IPS-NIHi11 (cell line): ENCODE data around the gene CFAP46.

Experiments
- DNase-seq: peaks from one replicate; pipeline ENCODE4 v3.0.0; 2012; ENCODE audit warnings: mixed read lengths, low spot score

CFAP46 gene

DNA sequence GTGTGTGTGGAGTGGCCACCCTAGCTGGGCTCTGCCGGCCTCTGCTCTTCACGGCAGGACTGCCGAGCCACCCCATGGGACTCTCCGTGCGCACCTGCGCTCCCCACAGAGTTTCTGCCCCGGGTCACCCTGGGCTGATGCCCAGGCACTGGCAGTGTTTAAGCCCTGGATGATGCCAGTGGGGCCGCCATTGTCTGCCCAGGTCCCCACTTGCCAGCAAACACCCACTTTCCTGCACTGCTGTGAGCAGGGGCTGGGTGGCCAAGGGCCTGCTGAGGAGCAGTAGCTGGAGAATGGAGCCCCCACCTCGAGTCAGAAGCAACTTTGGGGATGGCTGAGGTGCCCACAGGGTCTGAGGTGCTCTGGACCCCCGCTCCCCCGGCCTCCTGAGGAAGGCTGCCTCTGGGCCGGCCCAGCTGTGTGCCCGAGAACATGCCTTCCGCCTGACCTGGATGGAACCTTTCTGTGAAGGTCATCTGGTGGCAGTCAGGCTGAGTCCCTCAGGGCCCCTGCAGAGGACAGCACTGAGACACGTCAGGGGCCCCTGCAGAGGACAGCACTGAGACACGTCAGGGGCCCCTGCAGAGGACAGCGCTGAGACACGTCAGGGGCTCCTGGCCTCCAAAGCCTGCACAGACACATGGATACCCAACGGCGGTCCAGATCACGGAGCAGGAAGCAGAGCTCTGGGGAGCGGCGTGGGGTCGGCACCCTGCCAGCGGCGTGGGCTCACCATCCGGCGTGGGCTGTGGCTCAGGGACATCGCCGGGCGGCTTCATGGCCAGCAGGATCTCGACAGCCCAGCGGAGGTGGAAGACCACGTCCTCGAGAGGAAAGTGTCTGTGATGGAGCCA lies 62.0 kb downstream of the CFAP46 start:
- DNase-seq = no peak

DNA sequence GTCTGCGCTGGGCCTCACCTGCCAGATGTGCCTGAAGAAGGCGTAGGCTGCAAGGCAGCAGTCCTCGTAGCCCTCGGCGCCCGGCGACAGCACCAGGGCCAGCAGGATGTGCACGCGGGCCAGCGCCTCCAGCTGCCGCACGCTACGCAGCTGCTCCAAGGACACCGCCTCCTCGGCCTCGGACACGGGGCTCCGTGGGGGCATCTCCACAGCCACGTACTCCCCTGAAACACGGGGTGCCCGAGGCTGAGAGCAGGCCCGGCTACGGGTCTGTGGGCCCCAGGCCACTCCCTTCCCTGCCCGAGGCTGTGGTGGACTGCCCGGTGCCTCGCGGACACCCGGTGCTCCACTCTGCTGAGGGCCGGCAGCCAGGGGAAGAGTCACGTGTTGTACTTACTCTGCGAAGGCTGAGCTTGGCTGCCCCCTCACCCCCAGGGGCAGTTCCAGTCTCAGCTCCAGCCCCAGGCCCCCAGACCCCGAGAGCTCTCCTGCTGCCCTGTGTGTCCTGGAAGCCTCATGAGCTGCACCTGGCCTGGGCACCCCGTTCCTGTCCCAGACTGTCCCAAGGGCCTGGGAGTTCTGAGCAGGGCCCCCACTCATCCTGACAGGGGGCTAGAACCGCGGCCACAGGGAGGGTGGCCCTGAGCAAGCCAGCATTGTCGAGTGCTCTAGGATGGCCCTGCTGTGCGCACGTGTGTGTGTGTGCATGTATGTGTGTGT lies 62.8 kb downstream of the CFAP46 start:
- DNase-seq = no peak

DNA sequence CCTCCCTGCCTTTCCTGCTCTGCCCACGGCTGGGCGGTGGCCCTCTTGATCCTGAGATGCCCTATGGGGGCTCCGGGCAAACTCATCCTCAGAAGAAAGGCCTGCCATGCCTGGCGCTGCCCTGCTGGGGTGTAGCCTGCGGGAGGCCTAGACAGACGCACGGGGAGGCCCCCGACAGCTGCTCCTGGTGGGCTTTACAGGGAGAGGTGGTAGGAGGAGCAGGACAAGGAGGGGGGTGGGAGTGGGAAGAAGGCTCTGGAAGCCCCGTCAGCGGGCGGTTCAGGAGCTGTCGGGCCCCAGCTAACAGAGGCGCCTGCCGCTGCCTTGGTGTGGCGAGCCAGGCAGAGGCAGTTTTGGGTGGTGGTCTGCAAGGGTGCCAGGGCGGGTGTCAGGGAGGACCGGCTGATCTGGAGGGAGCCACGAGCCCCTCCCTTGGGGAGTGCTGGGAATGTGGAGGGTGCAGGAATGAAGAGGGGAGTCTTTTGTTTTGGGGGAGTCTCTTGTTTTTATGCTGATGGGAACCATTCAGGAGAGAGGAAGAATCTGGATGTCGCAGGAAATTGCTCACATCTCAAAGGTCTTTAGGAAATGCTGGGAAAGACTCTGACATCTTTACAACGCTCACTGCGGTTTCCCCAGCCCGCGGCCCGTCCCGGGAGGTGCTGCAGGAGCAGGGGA lies 63.5 kb downstream of the CFAP46 start:
- no peak for DNase-seq

DNA sequence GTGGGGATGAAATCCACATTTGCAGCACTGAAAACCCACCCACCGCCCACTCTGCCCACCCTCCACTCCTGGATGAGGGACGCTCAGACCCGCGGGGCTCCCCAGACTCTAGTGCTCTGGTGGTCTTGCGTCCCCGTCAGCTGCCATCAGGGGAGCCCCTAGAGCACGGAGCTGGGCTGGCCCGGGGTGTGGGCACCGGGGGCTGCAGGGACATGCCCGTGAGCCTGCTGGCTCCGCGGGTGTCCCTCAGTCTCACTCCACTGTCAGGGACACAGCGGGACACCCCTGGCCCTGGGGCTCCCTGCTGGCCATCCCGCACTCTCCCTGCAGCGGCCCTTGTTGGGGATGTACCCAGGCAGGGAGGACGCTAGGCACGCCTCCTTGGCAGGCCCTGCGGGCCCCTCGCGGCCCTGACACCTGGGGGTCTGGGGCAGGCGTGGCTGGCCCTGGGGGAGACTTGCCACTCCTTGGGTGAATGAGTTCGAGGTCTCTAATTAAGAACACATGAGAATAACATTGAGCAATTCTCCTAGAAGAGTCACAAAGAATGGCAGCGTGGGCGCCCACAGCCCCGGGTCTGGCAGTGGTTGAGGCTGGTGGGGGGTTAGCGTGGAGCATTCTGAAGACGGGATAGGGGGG lies 64.2 kb downstream of the CFAP46 start:
- no peak for DNase-seq

DNA sequence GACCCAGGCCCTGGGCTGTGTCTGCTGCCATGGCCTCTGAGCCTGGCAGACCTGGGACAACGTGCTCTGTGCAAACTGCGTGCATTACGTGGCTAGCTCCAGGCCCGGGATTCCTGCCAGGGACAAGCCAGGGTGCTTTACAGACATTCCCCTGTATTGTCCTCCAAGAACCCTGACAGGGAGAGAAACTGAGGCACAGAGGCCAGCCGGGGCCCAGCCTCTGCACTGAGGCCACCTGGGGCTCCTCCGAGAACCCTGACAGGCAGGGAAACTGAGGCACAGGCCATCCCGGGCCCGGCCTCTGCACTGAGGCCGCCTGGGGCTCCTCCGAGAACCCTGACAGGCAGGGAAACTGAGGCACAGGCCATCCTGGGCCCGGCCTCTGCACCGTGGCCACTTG lies 64.9 kb downstream of the CFAP46 start:
- no peak for DNase-seq

DNA sequence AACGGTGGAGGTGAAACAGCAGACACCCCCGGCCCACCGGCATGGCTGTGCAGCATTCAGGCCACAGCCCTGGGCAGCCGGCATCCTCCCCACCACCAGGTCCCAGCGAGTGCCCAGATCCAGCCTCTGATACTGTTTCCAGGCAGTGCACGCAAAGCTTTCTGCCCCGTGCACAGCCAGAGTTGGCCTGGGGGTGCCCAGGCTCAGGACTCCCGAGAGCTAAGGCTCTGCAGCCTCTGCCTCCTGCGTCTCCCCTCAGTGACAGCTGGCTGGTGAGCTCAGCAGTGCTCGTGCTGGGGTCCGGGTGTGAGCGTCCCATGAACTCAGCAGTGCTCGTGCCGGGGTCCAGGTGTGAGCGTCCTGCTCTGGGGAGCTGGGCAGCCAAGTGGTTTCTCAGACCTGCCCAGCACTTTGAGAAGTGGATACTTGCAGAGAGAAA lies 65.4 kb downstream of the CFAP46 start:
- no peak for DNase-seq

DNA sequence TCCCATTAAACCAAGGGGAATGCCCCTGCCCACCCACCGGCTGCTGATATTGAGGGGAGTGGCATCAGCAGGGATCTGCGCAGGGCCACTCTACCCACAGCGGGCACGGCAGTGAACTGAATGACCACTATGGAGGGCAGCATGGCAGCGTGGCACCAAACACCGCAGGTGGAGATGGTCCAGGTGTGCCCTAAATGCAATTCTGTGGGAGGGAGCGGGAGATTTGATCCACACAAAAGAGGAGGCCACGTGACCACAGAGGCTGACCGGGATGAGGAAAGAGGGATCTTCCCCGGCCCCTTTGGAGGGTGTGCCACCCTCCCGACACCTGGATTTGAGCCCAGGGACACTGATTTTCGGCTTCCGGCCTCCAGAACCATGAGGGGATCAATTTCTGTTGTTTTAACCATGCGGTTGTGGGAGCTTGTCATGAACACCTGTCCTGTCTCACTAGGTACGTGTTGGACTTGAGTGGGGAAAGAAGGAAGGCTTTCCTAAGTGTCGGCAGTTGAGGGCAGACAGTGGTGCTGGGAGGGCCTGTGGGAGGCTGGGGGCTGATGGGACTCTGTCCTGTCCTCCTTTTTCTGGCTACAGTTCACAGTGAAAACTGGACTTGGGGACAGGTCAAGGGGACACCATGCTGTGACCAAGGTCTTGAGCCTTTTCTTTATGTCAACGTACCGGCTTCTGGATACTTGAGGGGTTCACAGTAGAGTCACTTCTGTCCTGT lies 66.1 kb downstream of the CFAP46 start:
- no peak for DNase-seq

DNA sequence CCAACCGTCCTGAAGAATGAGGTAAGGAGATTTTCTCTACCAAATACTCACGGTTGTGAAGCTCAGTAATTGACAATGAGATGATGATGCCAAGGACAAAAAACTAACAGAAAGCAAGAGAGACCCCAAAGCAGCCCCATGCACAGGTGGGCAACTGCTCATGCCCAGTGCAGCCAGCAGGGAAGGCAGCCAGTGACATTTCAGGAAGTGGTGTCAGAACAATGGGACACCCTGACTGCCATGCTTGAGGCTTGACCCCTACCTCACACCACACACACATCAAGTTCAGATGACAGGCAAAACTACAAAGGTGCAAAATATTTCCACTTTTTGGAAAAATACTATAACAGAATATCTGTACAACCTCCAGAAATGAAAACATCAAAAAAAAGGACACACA lies 66.9 kb downstream of the CFAP46 start:
- no peak for DNase-seq

DNA sequence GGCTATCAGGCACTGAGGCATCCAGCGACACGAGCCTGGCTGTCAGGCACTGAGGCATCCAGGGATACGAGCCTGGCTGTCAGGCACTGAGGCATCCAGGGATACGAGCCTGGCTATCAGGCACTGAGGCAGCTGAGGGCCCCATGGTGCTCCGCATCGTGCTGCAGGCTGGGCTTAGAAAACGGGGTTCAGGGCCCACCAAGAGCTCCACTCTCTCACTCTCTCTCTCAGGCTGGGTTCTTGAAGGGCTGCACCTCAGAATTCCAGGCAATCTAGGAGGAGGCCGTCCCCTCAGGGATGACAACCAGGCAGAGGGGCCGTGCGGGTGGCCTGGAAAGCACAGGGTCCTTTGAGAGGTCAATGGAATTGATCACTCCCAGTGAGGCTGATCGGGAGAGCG lies 69.0 kb downstream of the CFAP46 start:
- DNase-seq = no peak

DNA sequence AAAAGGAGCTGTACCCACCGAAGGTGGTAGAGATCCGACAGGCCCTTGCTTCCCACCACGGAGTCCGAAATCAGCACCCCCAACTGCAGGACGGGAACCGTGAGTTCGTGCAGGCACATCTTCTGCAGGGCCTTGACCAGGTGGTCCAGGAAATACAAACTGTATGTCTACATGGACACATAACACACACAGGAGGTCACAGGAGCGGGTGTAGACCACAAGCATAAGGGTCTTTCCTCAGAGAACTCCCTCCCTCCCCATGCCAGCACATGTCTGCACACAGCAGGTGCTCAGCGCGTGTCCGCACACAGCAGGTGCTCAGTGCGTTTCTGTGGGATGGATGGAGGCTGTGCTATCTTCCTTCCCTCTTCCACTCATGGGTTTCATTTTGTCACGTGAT lies 69.7 kb downstream of the CFAP46 start:
- DNase-seq = no peak

DNA sequence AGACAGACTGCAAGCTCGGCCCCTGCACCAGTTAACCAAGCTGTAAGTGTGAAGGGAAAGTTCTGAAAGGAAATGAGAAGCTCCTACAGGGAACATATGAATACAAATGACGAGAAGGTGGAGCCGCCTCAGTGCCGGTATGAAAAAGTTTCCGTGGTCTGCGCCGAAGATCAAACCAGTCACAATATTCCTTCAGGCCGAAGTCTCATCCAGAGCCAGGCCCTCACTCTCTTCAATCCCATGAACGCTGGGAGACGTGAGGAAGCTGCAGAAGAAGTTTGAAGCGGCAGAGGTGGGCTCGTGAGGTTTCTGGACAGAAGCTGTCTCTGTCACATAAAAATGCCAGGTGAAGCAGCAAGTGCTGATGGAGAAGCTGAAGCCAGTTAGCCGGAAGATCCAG lies 71.9 kb downstream of the CFAP46 start:
- no peak for DNase-seq

DNA sequence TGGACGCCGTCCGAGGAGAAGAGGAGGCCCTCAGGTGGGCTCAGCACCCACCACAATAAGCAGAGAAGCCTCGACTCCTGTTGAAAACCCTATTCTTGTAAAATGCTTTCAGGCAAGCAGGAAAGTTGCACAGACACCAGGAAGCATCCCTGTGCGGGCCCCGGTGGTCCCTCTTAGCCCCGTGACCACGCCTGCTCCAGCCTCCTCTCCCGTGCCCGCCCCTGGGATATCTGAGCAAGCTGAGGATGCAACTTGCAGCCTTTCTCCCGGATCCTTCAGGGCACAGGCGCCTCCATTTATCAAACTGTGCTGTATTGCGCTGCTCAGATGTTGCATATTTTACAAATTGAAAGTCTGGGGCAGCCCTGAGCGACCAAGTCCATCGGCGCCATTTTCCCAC lies 72.7 kb downstream of the CFAP46 start:
- no peak for DNase-seq

DNA sequence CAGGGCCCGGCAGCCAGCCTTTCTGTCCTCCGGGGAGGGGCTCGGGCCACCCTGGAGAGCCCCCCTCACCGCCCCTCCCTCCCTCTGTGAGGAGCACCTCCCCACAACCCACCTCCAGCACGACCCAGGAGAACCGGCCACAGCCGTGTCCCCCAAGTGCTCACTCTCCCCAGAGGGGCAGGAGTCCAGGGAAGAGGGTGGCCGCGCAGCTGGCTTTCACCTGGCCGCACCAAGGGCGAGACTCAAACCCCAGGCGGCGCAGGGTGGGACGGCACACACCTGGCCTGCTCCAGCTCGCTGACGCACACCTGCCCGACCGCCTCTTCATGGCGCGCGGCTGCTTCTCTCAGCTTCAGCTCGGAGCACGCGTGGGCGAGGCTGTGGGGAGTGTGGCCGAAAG lies 73.4 kb downstream of the CFAP46 start:
- DNase-seq = no peak

DNA sequence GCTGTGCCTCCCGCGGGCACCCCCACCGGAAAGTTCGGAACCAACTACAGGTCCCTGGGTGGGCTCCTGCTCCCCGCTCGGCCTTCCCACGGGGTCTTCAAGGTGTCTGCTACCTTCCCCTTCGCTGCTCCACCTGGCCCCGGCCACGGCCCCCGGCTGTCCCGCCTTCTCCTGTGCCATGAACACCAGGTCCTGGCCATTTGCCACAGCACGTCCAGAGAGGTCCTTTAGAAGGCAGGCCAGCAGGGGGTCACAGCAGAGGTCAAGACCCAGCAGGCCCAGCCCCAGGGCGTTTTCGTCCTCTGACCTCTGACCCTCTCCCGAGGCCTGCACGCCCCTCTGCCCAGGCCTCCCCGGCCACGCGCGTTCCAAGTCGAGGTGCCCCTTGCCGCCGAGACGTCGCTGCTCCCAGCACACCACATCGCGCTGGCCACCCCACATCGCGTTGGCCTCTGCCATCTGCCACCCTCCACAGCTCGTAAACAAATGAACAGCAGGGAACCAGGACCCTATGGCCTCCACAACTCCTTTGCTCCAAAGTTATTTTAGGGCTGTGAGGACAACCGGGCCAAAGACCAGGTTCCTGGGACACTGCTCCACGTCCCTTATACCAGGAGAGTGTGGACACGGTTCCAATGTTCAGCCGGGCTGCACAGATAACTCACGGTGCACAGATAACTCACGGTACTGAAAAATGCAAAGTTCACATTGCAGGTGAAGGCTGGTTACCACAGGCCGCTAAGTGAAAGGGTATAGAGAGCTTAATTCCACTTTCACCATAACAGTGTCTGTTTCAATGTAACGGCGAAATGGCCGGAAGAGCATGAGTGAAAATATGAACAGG lies 74.3 kb downstream of the CFAP46 start:
- DNase-seq = no peak

DNA sequence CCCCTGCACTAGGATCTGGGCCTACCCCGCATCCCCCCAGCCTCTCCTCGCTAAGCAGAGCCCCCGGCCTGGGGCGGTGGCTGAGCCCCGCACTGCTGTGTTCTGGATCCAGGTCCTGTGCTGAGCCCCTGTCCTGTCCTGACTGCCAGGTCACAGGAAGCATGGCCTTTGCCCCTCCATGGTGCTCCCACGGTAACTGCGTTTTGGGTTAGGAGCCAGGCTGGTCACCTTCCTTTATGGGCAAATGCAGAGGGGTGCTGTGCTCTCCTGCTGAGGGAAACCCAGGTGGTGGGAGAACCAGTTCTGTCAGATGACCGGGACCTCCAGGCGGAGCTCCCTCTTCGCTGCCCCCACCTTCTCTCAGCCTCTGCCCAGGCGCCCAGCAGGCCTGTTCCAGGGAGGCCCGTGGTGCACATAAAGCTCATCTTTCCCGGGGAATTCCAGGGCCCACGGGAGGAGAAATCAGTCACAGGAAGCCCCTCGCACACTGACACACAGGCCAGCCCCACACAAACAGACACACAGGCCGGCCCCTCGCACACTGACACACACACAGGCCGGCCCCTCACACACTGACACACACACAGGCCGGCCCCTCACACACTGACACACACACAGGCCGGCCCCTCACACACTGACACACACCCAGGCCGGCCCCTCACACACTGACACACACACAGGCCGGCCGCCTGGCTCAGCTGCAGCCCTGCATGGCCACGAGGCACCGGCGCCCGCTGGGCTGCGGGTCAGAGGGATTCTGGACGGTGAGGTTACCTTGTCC lies 75.6 kb downstream of the CFAP46 start:
- no peak for DNase-seq

DNA sequence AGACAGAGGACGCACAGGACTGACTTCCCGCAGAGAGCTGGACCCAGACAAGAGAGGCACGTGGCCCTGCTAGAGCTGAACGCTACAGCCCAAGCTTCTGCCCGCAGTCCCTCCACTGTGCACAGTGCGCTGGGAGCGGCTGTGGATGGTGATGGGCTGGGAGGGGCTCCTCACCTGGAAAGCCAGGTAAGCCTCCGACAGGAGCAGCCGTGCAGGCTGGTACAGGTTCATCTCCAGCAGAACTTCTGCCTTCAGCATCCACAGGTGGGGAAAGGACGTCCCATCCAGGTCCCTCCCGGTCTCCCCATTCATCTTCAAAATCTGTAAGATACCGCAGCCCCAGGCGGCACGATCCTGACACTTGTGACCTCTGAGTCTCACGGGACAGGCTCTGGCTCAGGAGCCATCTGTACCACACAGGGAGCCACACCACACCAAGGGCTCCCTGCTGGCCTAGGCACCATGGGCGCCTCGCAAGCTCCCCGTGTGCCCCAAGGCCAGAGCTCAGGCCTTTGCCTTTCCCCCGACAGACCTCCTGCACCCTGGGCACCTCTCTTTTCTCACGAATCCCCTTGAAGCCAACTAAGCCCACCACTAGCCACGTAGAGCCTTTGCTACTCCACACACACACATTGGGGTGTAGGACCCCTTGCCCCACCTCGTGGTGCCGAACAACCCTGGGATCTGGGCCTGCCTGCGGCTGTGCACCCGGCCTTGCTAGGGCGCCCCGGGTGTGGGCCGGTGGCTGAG lies 76.3 kb downstream of the CFAP46 start:
- no peak for DNase-seq

DNA sequence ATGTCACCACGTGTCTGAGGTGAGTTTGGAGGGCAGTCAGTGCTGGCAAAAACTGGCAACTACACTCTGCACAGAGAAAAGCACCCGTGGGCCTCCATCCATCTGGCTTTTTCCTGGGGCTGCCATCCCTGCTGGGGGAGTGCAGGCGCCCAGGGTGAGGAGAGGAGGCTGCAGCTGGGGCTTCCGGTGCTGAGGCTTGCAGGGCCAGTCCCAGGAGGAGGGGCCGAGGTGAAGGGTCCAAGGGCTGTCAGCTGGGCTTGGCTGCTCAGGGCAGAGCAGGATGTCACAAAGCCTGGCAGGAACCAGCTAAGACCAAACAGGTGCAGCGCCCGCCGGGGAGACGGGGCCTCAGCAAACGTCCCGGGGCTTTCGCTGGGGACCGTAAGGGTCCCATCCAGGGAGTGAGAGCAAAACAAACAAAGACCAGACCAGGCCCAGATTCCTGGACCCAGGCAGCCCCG lies 77.2 kb downstream of the CFAP46 start:
- no peak for DNase-seq

DNA sequence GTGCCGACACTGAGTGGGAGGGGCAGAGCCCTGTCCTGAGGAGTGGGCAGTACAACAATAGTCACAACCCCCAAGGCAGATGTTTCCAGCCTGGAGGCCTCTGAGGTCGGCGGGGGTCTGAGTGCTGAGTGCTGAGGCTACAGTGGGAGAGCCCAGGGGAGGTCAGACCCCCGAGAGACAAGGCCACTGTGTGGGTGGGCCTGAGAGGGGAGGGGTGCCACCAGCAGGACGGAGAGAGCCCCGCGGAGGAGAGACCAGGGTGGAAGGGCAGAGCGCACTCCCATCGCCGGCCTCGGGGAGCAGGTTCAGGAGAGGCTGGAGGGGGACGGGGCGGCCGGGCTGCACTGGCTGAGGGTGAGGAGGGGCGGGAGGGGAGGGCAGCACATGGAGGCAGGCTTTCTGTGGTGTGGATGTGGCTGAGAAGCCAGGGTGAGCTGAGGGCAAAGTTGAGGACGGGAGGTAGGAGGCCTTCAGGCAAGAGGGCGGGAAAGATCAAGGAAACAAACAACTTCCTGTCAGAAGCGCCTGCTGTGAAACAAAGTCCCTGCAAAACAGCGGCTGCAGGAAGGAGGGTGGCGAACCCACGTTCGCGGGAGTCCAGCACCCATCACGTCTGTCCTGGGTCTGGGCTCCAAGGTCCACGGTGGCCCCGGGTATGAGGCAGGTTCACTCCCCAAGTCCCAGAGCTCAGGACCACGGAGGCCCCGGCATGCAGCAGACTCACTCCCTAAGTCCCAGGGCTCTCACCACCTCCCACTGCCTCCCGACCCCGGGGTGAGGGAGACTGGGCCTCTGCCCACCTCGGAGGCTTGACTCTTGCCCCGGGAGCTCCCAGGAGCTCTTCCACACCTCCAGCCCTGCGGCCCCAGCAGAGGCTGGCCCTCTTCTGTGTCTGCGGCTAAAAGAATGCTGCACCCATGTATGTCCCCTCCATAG lies 79.6 kb downstream of the CFAP46 start:
- DNase-seq = no peak
